HG03558 (cell line): ENCODE results near the gene RFT1.
A peak's percentile ranks its signal among the peaks of the same experiment; 100 is the strongest.

Experiments
- ATAC-seq: cut with Tn5 transposase; IDR thresholded peaks from one replicate; pipeline ENCODE4 v1.9.1; 2021; ENCODE audit warnings: moderate number of reproducible peaks; ENCODE audit not compliant: unreplicated experiment; ENCODE audit errors: extremely low read depth

The RFT1 gene

DNA sequence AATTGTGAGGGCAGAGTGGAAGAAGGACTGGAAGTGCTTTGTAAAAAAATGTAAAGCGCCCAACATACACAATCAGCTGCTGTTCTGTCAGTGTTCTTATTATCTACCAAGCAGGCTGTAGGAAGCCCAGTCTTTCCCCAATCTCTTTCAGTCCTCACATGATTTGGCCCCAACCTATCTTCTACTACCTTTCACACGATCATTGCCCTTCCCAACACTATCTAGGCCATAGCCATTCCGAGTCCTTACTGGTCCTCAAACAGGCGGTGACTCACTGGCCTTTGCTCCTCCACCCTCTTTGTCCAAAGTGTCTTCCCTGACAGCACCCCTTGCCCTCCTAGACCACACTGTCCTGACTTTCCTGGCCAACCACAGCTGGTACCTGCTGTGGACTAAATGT, 861 bp upstream of the RFT1 start:
- no peak for ATAC-seq

DNA sequence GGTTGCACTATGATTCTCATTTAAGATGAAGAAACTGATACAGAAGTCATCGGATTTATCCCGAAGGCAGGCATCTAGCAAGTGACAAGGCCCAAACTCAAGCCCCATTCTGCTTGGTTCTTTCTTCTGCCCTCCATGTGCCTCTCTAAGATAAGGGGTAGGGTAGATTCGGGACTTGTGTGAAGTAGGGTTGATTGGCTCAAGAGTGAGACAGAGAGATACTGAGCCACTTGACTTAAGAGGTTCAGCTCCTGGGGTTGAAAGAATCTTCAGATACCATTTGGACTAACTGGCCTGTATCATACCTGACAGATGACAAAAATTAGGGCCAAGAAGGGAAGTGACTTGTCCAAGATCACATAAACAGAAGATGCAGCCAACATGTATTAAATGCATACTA, 891 bp downstream of the RFT1 start:
- no peak for ATAC-seq

DNA sequence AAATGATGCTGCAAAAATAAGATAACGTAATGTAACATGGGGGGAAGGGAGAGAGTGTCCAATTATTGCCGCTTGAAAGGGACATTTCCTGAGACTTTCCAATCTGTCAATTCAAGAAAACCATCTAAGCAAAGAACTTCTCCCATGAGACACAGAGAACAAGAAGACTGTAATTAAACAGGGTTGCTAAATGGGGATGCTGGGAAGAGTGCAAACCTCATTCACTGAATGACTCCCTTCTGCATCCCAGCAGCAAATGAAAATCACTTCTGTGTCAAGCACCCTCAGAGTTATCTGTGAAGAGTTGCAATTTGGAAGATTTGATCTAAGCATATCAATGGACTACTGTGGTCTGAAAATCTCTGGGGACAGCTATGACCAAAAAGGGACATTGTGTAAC, 3.6 kb downstream of the RFT1 start:
- no peak for ATAC-seq

DNA sequence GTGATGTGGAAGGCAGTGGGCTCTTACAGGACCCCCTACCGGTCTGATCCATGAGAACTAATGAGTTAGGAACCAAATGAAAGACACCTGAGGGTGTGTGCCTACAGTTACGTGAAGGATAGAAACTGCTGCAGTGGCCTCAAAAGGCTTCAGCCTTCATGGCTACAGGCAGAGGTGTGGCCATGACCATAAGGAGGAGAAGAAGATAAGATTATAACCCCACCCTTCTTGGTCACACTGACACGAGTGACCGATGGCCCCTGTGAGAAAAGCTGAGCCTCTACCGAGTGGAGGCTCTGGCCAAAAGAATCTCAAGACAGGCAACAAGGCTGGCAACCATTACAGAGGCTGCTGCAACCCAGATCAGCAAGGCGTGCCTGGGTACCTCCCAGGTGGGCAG, 6.3 kb downstream of the RFT1 start:
- no peak for ATAC-seq

DNA sequence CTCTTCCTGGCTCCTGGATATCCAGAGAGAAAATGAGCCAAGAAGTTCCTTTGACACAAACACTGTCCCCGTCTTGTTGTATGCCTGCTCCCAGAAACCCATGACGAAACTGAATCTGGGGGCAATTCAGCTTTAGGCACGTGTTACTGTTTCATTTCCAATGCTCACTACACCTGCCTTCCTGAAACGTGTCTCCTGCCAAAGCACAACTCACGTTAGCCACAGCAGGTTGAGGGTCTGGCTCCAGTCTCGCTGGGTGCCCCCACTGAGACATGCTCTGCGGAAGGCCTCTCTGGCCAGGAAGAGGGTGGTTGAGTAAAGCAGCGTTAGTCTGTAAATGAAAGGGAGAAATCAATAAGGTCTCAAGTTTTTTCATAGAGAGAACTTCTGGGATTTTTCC, 6.7 kb downstream of the RFT1 start:
- ATAC-seq: no peak

DNA sequence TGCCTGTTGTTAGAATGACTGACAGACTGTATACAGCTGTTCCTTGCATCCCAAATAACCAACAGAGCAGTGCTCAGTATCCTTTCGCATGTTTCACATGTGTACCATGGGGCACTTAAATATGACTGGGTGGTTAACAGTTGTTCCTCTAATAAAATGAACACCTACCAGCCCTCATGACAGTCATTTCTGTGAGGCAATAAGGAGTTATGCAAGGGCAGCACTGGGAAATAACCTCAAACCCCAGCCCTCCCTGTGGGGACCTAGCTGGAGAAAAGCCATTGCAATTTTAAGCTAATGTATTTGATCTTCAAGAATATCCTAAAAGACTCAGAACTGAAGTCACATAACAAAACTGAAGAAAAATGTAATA, 7.3 kb downstream of the RFT1 start:
- no peak for ATAC-seq

DNA sequence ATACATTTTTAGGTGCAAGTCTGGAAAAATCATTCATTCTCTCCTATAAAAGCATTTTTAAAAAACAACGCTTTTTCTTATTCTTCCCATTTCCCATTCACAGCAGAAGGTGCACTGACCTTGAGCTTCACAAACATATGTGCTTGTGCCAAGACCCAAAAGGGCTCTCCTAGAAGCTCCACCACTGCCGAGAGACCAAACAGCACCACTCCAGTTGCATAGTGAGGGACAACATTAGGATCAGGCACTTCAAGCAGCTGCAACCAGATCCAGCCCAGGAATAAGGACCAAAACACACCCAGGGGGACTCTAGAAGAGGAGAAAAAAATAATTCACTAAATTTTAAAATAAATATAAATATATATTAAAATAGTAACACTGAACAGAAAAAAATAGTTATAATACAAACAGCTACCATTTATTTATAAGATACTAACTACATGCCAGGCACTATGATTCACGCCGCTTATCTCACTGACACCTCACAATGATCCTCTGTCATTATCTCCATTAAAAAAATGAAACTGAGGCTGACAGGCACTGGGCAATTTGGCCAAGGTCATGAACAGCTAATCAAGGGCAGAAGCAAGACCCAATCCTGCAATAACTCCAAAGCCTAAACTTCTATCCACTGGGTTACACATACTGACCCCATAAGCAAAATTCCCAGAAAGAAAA, 7.8 kb downstream of the RFT1 start:
- ATAC-seq: no peak

DNA sequence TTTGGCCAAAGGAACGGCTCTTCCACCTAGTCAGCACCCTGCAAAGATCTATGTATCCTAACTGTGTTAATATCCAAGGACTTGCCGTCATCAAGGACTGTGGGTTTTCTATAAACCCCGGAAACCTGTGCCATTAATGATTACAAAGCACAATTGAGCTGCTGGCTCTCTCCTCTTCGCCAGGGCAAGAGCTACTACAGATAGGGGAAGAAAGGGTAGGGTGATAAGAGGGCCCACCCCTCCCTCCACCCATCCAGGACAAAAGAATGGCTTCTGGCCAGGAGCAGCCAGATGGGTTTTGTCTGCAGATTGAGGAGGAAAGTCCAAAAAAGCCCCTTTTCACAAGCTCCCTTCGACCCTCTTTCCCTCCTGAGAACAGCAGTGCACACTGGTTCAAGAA, 9.9 kb downstream of the RFT1 start:
- ATAC-seq: no peak

DNA sequence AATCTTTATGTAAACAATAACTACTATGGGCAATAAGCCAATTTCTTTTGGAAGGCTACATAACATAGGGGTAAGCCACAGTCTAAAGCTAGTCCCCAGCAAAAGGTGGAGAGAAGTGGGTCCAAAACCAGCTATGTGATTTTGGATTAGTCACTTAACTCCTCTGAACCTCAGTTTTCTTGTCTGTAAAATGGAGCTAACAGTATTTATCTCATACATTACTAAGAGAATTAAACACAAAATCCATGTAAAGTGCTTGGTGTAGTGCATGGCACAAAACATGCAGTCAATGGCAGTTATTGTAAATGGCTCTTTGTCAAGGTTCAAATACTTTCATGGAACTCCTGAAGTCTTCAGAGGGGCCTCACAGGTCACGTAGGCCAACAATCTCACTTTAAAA, 13.3 kb downstream of the RFT1 start:
- no peak for ATAC-seq

DNA sequence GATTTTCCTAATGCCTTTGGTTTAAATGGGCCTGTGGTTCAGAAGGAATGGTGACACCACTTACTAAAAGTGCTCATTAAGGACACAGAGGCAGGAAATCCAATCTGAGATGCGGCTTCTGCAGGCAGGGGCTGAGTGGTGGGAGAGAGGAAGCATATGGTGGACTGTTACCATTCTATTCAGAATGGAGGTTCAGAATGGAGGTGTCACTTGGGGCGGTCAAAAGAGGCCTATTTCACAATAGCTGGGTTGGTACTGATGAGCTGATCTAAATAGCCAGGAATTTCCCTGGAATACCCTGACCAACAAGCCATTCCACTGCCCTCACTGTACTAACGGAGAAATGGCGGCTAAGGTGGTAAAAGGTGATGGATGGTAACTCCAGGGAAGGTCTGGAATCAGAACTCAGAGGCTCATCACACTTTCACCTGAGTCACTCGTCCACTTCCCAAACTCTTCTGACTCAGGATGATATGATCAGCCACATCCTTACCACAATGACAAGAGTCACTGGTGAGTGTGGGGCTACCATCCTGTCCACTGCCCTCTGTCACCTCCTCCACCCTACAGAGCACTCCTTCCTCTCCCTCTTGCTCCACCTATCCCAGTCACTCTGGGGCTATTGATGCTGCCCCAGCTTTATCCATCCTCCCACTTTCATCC, 15.7 kb downstream of the RFT1 start:
- no peak for ATAC-seq

DNA sequence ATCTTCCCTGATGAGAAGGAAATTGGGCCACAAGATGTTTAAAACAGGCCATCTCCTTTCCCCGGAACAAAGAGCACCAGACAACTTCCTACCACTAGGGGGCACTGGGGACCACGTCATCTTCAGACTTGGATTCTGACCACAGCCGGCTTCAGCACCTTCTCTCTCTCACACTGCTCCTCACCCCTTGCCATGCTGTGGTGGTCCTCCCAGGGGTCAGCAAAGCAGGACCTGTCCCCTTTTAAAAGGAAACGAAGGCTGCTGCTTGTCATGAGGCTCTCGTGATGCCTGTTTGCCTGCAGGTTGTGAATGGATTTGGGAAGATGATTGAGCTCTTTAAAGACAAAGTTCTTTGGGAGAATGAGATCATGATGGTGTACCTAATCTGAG, 16.2 kb downstream of the RFT1 start:
- no peak for ATAC-seq

DNA sequence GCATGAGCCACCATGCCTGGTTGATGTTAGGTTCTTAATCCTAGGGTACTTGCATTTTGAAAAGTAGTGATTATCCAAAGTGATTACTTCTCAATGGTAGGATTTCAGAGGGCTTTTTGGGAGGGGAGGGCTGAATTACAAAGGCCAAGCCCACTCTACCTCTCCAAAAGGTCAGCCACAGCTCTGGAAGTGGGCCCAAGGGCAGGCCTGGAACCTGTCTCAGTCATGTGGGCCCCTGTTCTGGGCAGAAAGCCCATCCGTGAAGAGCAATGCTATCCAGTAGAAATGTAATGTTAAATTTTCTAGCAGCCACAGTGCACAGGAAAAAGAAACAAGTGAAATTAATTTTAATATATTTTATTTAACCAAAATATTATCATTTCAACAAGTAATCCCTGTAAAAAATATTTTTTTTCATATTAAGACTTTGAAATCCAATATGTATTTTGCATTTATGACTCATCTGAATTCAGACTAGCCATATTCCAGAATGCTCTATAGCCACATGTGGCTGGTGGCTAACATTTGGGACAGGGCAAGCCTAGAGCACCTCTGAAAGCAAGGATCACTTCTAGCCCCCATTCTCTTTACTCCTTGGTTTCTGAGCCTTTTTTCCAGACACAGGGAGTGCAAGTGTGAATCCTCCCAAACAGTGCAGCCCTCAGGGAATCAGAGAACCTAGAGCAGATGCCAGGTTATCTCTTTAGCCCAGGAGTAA, 16.8 kb downstream of the RFT1 start:
- ATAC-seq: no peak

DNA sequence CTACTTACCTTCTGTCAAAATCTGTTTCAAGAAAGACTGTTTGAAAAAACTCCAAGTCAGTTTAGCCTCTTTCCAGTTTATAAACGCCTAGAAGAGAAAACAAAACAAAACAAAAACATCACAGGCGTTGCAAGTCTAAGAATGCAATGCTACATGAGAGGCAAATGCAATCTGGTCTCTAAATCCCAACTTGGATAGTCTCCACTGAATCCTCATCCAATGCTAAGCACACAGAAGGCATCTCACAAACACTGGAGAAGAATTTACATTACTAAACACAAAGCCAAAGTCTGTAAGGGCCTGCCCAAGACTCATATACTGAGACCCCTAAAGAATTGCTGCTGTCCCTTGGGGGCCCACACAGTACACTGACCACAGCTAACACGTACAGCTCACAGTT, 18.4 kb downstream of the RFT1 start:
- no peak for ATAC-seq

DNA sequence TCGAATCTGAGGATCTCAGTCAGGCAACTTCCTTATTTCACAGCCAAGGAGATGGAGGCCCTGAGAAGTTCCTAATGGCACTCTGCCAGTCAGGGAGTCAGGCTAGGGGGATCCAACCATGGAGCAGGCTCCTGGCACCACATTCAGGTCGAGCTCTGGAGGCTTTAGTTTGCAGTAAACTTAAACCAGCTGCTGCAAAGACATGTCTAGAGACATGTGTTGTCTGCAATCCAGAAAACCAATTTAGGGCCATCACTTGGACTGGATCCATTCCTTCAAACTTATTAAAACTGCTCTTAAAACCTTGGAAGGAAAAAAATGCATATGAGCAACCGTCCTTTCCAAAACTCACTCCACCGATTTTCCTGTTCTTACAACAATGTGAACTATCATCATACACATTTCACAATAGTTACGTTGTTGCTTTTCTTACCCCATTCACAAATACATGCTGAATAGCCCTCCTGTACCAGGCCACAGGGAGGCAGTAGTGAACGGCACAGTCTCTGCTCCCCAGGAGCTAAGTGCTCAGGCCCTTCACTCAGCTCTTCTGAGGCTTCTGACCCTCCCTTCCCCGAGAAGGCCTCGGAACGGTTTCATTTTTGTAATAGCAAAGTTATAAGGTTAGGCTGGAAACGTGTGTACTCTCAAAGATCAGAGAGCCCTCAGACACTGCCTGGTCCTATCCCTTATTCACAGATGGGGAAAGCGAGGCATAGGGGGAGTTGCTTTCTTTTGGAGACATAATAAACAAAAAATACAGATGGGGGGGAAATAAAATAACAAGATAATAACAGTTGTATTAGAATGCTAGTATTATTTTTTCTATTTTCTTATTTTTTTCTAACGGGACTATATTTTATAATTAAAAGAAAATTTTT, 20.1 kb downstream of the RFT1 start:
- no peak for ATAC-seq

DNA sequence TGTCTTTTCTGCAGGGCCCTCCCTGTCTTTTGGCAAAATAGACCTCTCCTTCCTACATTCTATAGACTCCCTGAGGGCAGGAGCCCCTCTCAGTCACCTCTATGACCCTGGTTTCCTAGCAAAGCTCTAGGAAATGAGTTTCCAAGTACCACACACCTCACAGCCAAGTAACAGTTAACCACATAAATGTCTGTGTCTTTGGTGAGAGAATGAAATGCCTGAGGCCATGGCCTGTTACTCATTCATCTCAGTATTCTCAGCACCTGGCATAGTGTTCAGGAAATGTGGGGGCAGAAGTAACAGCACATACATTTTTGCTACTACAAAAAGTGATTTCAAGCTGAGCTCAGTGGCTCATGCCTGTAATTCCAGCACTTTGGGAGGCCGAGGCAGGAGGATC, 21.0 kb downstream of the RFT1 start:
- ATAC-seq: no peak

DNA sequence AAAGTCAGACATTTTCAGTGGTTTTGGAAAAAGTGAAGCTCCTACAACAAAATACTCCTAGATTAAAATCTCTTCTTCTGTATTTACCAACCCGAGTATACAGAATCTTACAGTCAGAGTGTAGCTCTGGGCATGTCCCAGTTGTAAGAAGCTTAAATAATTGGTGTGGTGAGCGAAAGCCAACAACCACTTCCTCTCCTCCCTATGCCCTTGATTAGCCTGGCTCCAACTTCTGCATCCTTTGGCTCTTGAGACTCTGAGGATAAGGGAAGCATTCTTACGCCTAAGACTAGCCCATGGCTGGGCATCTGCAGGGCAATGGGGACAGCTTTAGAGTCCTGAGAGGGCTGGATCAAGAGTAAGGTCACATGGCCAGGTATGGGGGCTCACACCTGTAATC, 25.5 kb downstream of the RFT1 start:
- ATAC-seq: no peak

DNA sequence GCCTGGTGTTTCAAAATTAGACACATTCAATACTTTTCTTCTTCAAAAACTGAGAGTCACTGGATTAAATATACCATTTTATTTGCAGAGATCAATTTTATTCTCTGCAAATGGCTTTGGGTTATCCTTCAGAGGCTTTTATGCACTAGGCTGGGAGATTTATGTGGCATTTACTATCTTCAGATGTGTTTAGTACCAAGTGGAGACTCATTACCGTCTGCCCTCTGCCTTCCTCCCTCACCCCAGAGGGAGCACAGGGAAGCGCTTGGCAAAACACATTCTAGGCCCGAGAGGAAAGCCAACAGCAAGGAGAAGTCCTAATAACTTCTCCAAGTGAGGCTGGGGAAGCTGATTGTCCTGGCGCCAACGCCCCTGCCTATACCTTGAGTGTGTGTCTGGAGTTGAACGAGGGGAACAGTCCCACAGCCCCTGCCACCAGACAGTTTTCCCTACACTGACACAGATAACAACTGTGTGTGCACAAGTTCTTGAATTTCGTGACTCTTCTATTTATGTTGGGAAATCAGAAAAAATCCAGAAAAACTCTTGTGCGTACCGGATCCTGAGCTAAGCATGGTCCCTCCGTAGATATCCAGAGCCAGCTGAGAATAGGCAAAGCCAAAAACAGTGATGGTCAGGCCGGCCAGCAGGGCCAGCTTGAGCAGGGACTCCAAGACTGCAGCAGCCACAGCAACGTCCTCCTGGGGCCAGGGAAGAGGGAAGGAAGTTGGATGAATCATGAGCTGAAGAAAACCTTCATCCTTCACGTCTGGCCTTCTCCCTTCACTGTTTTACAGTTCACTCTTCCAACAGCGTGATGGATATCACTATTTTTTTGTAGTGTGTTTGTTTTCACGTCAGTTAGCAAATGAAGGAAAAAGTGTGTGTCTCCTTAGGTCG, 26.6 kb downstream of the RFT1 start:
- no peak for ATAC-seq

DNA sequence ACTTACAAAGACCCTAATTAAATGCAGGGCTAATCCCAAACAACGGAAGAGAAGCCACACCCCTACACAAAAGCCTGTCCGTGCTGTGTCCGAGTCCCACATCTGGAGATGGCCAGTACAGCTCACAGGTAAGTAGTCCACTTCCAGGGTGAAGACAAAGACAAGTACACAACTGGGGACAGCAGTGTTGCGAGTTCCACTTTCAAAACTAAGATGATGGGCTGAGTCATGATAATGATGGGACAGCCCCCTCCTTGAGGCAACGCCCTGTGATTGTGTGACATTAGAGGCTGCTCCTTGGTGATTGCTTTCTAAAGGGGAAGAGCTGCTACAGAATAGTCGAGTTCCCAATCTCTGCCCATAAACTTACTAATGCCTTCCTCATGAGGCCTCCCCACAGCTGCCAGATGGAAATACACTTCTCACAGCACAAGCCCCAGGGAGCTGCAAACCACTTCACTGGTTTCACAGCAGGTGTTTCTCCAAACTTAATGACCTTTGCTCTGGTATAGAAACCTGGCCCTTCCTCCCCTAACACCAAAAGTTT, 27.6 kb downstream of the RFT1 start:
- ATAC-seq: peak; percentile 55

DNA sequence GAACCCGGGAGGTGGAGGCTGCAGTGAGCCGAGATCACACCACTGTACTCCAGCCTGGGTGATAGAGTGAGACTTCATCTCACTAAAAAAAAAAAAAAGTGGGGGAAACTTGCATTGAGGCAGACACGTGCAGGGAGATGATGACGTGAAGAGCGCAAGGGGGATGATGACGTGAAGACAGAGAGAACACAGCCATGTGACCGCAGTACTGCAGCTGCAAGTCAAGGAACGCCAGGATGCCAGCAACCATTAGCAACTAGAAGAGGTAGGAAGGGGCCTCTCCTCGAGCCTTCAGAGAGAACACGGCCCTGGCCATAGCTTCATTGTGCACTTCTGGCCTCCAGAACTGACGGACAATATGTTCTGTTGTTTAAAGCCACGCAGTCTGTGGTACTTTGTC, 28.3 kb downstream of the RFT1 start:
- no peak for ATAC-seq
